Measurements from ENCODE around the gene ROR1.
"Not testable (repeated sequence)": the region's sequence is repeated elsewhere in the genome, so short reads cannot be mapped to it uniquely, and the experiment has no call there.

ROR1 gene

GRCh38 chr1:64084451-64084850 lies 310.6 kb downstream of the ROR1 start:
- H3K4me1 ChIP-seq (ENCODE audit: control insufficient read depth, insufficient read depth, low read length), result no peaks in the 10 kb centered on the region
- no peaks in the 10 kb centered on the region for H3K27me3 ChIP-seq (ENCODE audit: control insufficient read depth, insufficient read depth, low read length)
- no peak overlapping the region for H3K9ac ChIP-seq (ENCODE audit: low read length)
- no peaks in the 10 kb centered on the region for H3K9me3 ChIP-seq (ENCODE audit: control insufficient read depth, low read length)
- H3K4me3 ChIP-seq (ENCODE audit: low read length), result no peak overlapping the region
- no peaks in the 10 kb centered on the region for H3K36me3 ChIP-seq (ENCODE audit: control insufficient read depth, insufficient read depth, low read length)

DNA sequence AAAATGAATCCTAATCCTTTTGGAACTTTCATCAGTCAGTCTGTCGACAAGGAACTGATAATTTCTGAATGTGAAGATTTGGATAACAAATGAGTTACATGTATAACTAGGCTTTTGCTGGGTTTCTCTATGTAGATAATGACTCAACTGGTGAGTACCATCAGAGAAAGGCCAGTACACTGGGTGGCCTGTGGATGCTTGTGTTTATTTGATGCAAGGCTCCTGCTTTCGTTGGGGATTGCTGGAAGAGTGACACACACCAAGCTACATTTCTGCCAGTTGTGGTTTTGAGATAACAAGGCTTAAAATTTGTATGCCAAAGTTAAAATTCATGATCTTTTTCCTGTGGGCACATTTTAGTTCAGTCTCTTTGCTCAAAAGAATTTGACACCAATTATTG lies 314.0 kb downstream of the ROR1 start:
- H3K36me3 ChIP-seq (ENCODE audit: control insufficient read depth, insufficient read depth, low read length), result no peaks in the 10 kb centered on the region
- no peaks in the 10 kb centered on the region for H3K27me3 ChIP-seq (ENCODE audit: control insufficient read depth, insufficient read depth, low read length)
- no peak overlapping the region for H3K9ac ChIP-seq (ENCODE audit: low read length)
- H3K4me1 ChIP-seq (ENCODE audit: control insufficient read depth, insufficient read depth, low read length), result no peaks in the 10 kb centered on the region
- H3K9me3 ChIP-seq (ENCODE audit: control insufficient read depth, low read length), result no peaks in the 10 kb centered on the region
- no peak overlapping the region for H3K4me3 ChIP-seq (ENCODE audit: low read length)

GRCh38 chr1:64090436-64090835 lies 316.6 kb downstream of the ROR1 start:
- Histone ChIP-seq H3K4me3 (ENCODE audit: low read length) (no peak overlapping the region), H3K9ac (ENCODE audit: low read length) (no peak overlapping the region), H3K27me3 (ENCODE audit: control insufficient read depth, insufficient read depth, low read length) (no peaks in the 10 kb centered on the region), H3K9me3 (ENCODE audit: control insufficient read depth, low read length) (no peaks in the 10 kb centered on the region), H3K36me3 (ENCODE audit: control insufficient read depth, insufficient read depth, low read length) (no peaks in the 10 kb centered on the region), H3K4me1 (ENCODE audit: control insufficient read depth, insufficient read depth, low read length) (no peaks in the 10 kb centered on the region)

GRCh38 chr1:64092851-64093371 lies 319.1 kb downstream of the ROR1 start:
- H3K4me3 ChIP-seq (ENCODE audit: low read length), result no peak overlapping the region
- no peaks in the 10 kb centered on the region for H3K4me1 ChIP-seq (ENCODE audit: control insufficient read depth, insufficient read depth, low read length)
- no peaks in the 10 kb centered on the region for H3K36me3 ChIP-seq (ENCODE audit: control insufficient read depth, insufficient read depth, low read length)
- no peaks in the 10 kb centered on the region for H3K9me3 ChIP-seq (ENCODE audit: control insufficient read depth, low read length)
- H3K9ac ChIP-seq (ENCODE audit: low read length), result no peak overlapping the region
- H3K27me3 ChIP-seq (ENCODE audit: control insufficient read depth, insufficient read depth, low read length), result no peaks in the 10 kb centered on the region

- no peaks in the 10 kb centered on the region for H3K36me3 ChIP-seq (ENCODE audit: control insufficient read depth, insufficient read depth, low read length)
- H3K9me3 ChIP-seq (ENCODE audit: control insufficient read depth, low read length), result no peaks in the 10 kb centered on the region
- no peaks in the 10 kb centered on the region for H3K4me1 ChIP-seq (ENCODE audit: control insufficient read depth, insufficient read depth, low read length)
- H3K4me3 ChIP-seq (ENCODE audit: low read length), result no peak overlapping the region
- H3K27me3 ChIP-seq (ENCODE audit: control insufficient read depth, insufficient read depth, low read length), result no peaks in the 10 kb centered on the region
- no peak overlapping the region for H3K9ac ChIP-seq (ENCODE audit: low read length)
Measured at GRCh38 chr1:64093941-64094340, 320.1 kb downstream of the ROR1 start.

- H3K9ac ChIP-seq (ENCODE audit: low read length), result no peak overlapping the region
- no peaks in the 10 kb centered on the region for H3K36me3 ChIP-seq (ENCODE audit: control insufficient read depth, insufficient read depth, low read length)
- H3K4me1 ChIP-seq (ENCODE audit: control insufficient read depth, insufficient read depth, low read length), result no peaks in the 10 kb centered on the region
- no peaks in the 10 kb centered on the region for H3K27me3 ChIP-seq (ENCODE audit: control insufficient read depth, insufficient read depth, low read length)
- H3K4me3 ChIP-seq (ENCODE audit: low read length), result no peak overlapping the region
- H3K9me3 ChIP-seq (ENCODE audit: control insufficient read depth, low read length), result no peaks in the 10 kb centered on the region
Measured at GRCh38 chr1:64095832-64096231, 322.0 kb downstream of the ROR1 start.

- H3K27me3 ChIP-seq (ENCODE audit: control insufficient read depth, insufficient read depth, low read length), result no peaks in the 10 kb centered on the region
- no peaks in the 10 kb centered on the region for H3K4me1 ChIP-seq (ENCODE audit: control insufficient read depth, insufficient read depth, low read length)
- no peak overlapping the region for H3K4me3 ChIP-seq (ENCODE audit: low read length)
- H3K36me3 ChIP-seq (ENCODE audit: control insufficient read depth, insufficient read depth, low read length), result no peaks in the 10 kb centered on the region
- H3K9me3 ChIP-seq (ENCODE audit: control insufficient read depth, low read length), result no peaks in the 10 kb centered on the region
- H3K9ac ChIP-seq (ENCODE audit: low read length), result no peak overlapping the region
Measured at GRCh38 chr1:64097859-64098258, 324.0 kb downstream of the ROR1 start.

- no peak overlapping the region for H3K4me3 ChIP-seq (ENCODE audit: low read length)
Measured at GRCh38 chr1:64098436-64098835, 324.6 kb downstream of the ROR1 start.

DNA sequence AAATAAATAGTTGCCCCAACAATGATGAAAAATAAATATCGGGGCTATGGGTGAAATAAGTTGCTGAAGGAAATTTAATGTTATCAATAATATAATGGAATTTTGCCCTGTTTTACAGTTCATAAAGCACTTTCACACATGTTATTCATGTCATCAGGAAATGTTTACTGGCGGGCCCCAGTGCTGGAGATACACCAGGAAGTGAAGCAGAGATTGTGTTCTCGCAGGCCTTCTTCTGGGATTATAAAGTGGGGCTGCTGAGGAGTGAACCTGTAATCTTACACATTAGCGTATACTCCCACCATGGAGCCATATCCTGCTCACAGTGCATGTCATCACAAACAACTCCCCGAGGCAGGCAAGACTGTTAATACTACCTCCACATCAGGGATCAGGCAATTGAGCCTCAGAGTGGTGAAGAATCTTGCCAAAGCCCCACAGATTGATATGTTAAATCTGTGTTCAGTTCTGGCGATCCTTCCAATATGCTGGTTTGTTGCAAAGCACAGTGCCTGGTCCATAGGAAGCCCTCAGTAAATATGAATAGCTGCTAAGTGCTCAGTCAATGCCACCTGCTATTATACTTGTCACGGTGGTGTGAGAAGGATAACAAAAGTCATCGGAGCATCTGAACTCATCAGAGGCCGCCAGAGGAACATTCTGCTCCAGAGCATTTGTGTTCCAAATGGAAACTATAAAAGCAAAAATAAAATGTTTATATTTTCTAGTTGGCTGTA lies 325.2 kb downstream of the ROR1 start:
- no peaks in the 10 kb centered on the region for H3K27me3 ChIP-seq (ENCODE audit: control insufficient read depth, insufficient read depth, low read length)

More at GRCh38 chr1:64098436-64098835, 324.6 kb downstream of the ROR1 start:
- no peak overlapping the region for H3K9ac ChIP-seq (ENCODE audit: low read length)
- H3K27me3 ChIP-seq (ENCODE audit: control insufficient read depth, insufficient read depth, low read length), result no peaks in the 10 kb centered on the region
- no peaks in the 10 kb centered on the region for H3K9me3 ChIP-seq (ENCODE audit: control insufficient read depth, low read length)
- H3K4me1 ChIP-seq (ENCODE audit: control insufficient read depth, insufficient read depth, low read length), result no peaks in the 10 kb centered on the region
- H3K36me3 ChIP-seq (ENCODE audit: control insufficient read depth, insufficient read depth, low read length), result no peaks in the 10 kb centered on the region

GRCh38 chr1:64100791-64101190 lies 327.0 kb downstream of the ROR1 start:
- H3K27me3 ChIP-seq (ENCODE audit: control insufficient read depth, insufficient read depth, low read length), result no peaks in the 10 kb centered on the region
- no peaks in the 10 kb centered on the region for H3K36me3 ChIP-seq (ENCODE audit: control insufficient read depth, insufficient read depth, low read length)
- no peak overlapping the region for H3K4me3 ChIP-seq (ENCODE audit: low read length)
- H3K4me1 ChIP-seq (ENCODE audit: control insufficient read depth, insufficient read depth, low read length), result no peaks in the 10 kb centered on the region
- H3K9ac ChIP-seq (ENCODE audit: low read length), result no peak overlapping the region
- no peaks in the 10 kb centered on the region for H3K9me3 ChIP-seq (ENCODE audit: control insufficient read depth, low read length)

More for the DNA sequence above, 325.2 kb downstream of the ROR1 start:
- no peak overlapping the region for H3K9ac ChIP-seq (ENCODE audit: low read length)
- no peak overlapping the region for H3K4me3 ChIP-seq (ENCODE audit: low read length)
- no peaks in the 10 kb centered on the region for H3K9me3 ChIP-seq (ENCODE audit: control insufficient read depth, low read length)
- H3K36me3 ChIP-seq (ENCODE audit: control insufficient read depth, insufficient read depth, low read length), result no peaks in the 10 kb centered on the region
- H3K4me1 ChIP-seq (ENCODE audit: control insufficient read depth, insufficient read depth, low read length), result no peaks in the 10 kb centered on the region

DNA sequence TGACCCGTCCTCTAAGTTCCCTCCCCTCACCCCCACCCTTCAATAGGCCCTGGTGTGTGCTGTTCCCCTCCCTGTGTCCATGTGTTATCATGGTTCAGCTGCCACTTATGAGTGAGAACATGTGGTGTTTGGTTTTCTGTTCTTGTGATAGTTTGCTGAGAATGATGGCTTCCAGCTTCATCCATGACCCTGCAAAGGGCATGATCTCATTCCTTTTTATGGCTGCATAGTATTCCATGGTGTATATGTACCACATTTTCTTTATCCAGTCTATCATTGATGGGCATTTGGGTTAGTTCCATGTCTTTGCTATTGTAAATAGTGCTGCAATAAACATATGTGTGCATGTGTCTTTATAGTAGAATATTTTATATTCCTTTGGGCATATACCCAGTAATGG lies 330.8 kb downstream of the ROR1 start:
- not testable (repeated sequence) for H3K4me1 ChIP-seq (ENCODE audit: control insufficient read depth, insufficient read depth, low read length); H3K9ac ChIP-seq (ENCODE audit: low read length); H3K27me3 ChIP-seq (ENCODE audit: control insufficient read depth, insufficient read depth, low read length); H3K4me3 ChIP-seq (ENCODE audit: low read length); H3K36me3 ChIP-seq (ENCODE audit: control insufficient read depth, insufficient read depth, low read length); H3K9me3 ChIP-seq (ENCODE audit: control insufficient read depth, low read length)

- H3K4me3 ChIP-seq (ENCODE audit: low read length), result no peak overlapping the region
Measured at GRCh38 chr1:64107118-64107519, 333.3 kb downstream of the ROR1 start.

More at GRCh38 chr1:64107118-64107519, 333.3 kb downstream of the ROR1 start:
- no peaks in the 10 kb centered on the region for H3K4me1 ChIP-seq (ENCODE audit: control insufficient read depth, insufficient read depth, low read length)
- H3K27me3 ChIP-seq (ENCODE audit: control insufficient read depth, insufficient read depth, low read length), result no peaks in the 10 kb centered on the region
- H3K36me3 ChIP-seq (ENCODE audit: control insufficient read depth, insufficient read depth, low read length), result no peaks in the 10 kb centered on the region
- no peak overlapping the region for H3K9ac ChIP-seq (ENCODE audit: low read length)
- no peaks in the 10 kb centered on the region for H3K9me3 ChIP-seq (ENCODE audit: control insufficient read depth, low read length)
